HL-60 (cell line): ENCODE results near the gene PTPRO.

Source experiments
- DNase-seq, 2 experiments: peaks; one replicate each; pipeline ENCODE4 v3.0.0-alpha.2; 2010 to 2020; ENCODE audit warnings: low read depth in 1 of 2, low spot score in 1 of 2
- H3K27ac ChIP-seq: fragments of 250-450 bp; sonication (Bioruptor Pico); replicated peaks from 2 replicates; pipeline ENCODE4 v1.5.1; 2020; ENCODE audit warnings: mild to moderate bottlenecking, moderate library complexity
- H3K27me3 ChIP-seq: fragments of 250-450 bp; sonication (Bioruptor Pico); 2 replicates; pipeline ENCODE4 v1.5.1; 2021; ENCODE audit warnings: mild to moderate bottlenecking, moderate library complexity; ENCODE audit not compliant: insufficient read depth, poor library complexity, severe bottlenecking
- H3K4me3 ChIP-seq: replicated peaks from 2 replicates; pipeline ENCODE4 v1.5.1; 2011; ENCODE audit warnings: mild to moderate bottlenecking, control low read depth, low read length; ENCODE audit not compliant: insufficient read depth
- CTCF ChIP-seq: IDR thresholded peaks from one replicate; pipeline ENCODE4 v1.5.1; 2011; ENCODE audit warnings: low read length, control low read depth, inconsistent platforms; ENCODE audit not compliant: insufficient read depth
- GABPA ChIP-seq: IDR thresholded peaks from 2 replicates; pipeline ENCODE4 v1.6.1; 2012; ENCODE audit warnings: low read depth
- POLR2AphosphoS5 ChIP-seq: IDR thresholded peaks from 2 replicates; pipeline ENCODE4 v1.6.1; 2012; ENCODE audit warnings: low read depth
- REST ChIP-seq: IDR thresholded peaks from 2 replicates; pipeline ENCODE4 v1.6.1; 2012; ENCODE audit warnings: low read depth; ENCODE audit not compliant: insufficient replicate concordance
- SPI1 ChIP-seq: IDR thresholded peaks from 2 replicates; pipeline ENCODE4 v1.6.1; 2012; ENCODE audit warnings: low read depth, mild to moderate bottlenecking, borderline replicate concordance

Gene PTPRO

GRCh38 chr12:15555446-15555845 lies 233.1 kb downstream of the PTPRO start:
- no peak for TF ChIP-seq GABPA
- TF ChIP-seq CTCF: no peak
- no peak for TF ChIP-seq POLR2AphosphoS5
- TF ChIP-seq REST: no peak
- TF ChIP-seq SPI1: no peak
- Histone ChIP-seq H3K27ac (no peak overlapping the region), H3K4me3 (no peak overlapping the region), H3K27me3 (no peaks in the 10 kb centered on the region)
- no peak for DNase-seq

GRCh38 chr12:15556411-15557102 lies 234.2 kb downstream of the PTPRO start:
- TF ChIP-seq CTCF (no peak), SPI1 (no peak), POLR2AphosphoS5 (no peak), REST (no peak), GABPA (no peak)
- no peak for DNase-seq
- no peak overlapping the region for H3K4me3 ChIP-seq
- H3K27me3 ChIP-seq: no peaks in the 10 kb centered on the region
- H3K27ac ChIP-seq: no peak overlapping the region

- Histone ChIP-seq H3K27ac (no peak overlapping the region), H3K4me3 (no peak overlapping the region), H3K27me3 (no peaks in the 10 kb centered on the region)
- DNase-seq: no peak
- TF ChIP-seq REST (no peak), CTCF (no peak), GABPA (no peak)
These were observed 236.7 kb downstream of the PTPRO start for GRCh38 chr12:15558915-15559528.
